Measurements from ENCODE around the gene DNAJB6.
"Not testable (repeated sequence)": the region's sequence is repeated elsewhere in the genome, so short reads cannot be mapped to it uniquely, and the experiment has no call there.

Gene DNAJB6

DNA sequence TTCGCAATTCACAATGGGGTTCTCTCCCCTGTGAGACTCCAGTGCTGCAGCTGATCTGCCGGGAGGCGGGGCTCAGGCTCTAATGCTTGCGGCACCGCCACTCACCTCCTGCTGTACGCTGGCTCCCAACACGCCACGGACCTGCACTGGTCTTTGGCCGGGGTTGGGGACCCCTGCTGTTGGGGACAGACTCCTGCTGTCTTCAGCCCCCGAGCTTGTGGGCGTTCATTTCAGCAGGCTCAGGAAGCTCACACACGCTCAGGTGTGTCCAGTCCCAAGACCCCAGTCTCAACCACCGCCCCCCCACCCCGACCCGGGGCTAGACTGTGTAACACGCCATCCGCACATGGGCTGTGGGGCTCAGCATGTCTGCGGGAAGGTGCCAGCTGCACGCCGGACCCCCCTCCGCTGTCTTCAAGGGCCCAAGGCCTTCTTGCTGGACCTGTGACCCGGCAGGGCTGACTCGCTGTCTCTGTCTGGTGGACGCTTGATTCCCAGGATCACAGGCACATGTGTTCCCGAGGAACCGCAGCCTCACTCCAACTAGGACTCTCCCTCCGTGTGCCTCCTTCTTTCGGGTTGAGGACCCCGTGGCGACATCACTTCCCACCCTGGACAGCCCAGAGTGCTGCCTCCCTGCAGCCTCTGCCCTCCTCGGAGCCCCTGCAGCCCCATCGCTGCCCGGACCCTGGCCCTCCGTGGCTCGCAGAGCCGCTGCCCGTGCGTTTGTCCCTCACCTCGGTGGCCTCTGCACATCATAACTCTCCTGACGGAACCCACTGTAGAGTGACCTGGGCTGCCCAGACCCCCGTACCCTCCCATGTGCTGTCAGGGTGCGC is 106.4 kb downstream of the DNAJB6 start:
- no peak for DNase-seq (ENCODE audit: low spot score)

DNA sequence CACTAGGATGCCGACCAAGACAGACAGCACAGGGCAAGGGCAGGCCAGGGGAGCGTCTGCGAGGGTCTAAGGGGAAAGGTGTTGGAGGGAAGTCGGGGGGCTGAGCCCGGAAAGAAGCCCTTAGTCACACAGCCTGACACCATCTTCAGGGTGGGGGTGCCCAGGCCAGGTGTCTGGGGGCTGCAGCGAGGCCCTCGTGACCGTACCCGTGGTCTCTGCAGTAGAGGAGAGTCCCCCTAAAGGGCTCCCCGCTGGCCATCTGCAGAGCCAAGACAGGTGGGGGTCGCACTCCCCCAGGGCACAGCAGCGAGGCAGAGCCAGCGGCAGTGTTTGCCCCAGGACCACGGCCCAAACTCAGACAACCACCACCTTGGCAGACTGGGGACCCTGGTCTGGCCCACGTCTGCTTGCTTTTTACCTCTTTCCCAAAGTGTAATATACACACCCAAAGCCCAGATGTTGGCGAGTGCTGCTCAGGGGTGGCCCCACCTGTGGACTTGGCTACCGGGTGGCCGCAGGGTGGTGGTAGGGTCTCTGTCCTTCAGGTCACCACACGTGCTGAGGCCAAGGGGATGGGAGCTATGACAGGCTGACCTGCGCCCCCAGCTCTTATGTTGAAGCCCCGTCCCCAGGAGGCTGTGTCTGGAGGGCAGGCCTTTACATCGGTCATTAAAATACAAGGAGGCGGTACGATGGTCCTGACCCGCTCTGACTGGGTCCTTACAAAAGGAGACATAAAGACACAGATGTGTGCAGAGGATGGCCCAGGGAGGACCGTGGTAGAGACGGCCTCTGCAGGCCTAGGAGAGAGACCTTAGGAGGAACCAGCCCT is 107.4 kb downstream of the DNAJB6 start:
- no peak for DNase-seq (ENCODE audit: low spot score)

- no peak for DNase-seq (ENCODE audit: low spot score)
These were observed 108.0 kb downstream of the DNAJB6 start for GRCh38 chr7:157444843-157445135.

GRCh38 chr7:157445246-157445955 is 108.6 kb downstream of the DNAJB6 start:
- DNase-seq (ENCODE audit: low spot score): no peak

DNA sequence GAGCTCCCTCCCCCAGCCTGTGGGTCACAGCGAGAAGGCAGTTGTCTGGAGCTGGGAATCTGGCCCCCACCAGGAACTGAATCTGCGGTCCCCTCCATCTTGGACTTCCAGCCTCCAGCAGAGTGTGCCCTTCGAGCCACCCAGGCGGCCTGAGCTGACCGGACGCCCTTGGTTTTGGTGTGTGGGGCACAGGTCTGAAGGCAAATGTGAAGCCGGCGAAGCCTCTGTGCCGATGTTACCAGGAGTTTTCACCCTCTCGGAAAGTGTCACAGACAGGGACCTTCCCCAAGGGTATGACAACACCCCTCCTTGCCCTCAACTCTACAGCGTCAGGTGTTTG is 109.1 kb downstream of the DNAJB6 start:
- no peak for DNase-seq (ENCODE audit: low spot score)

- DNase-seq (ENCODE audit: low spot score): no peak
These were observed 109.5 kb downstream of the DNAJB6 start for GRCh38 chr7:157446322-157446721.

DNA sequence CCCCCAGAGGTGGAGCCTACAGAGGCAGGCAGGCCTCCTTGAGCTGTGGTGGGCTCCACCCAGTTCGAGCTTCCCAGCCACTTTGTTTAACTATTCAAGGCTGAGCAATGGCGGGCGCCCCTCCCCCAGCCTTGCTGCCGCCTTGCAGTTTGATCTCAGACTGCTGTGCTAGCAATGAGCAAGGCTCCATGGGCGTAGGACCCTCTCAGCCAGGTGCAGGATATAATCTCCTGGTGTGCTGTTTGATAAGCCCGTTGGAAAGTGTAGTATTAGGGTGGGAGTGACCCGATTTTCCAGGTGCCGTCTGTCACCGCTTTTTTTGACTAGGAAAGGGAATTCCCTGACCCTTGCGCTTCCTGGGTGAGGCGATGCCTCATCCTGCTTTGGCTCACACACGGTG is 117.2 kb downstream of the DNAJB6 start:
- not testable (repeated sequence) for DNase-seq (ENCODE audit: low spot score)

DNA sequence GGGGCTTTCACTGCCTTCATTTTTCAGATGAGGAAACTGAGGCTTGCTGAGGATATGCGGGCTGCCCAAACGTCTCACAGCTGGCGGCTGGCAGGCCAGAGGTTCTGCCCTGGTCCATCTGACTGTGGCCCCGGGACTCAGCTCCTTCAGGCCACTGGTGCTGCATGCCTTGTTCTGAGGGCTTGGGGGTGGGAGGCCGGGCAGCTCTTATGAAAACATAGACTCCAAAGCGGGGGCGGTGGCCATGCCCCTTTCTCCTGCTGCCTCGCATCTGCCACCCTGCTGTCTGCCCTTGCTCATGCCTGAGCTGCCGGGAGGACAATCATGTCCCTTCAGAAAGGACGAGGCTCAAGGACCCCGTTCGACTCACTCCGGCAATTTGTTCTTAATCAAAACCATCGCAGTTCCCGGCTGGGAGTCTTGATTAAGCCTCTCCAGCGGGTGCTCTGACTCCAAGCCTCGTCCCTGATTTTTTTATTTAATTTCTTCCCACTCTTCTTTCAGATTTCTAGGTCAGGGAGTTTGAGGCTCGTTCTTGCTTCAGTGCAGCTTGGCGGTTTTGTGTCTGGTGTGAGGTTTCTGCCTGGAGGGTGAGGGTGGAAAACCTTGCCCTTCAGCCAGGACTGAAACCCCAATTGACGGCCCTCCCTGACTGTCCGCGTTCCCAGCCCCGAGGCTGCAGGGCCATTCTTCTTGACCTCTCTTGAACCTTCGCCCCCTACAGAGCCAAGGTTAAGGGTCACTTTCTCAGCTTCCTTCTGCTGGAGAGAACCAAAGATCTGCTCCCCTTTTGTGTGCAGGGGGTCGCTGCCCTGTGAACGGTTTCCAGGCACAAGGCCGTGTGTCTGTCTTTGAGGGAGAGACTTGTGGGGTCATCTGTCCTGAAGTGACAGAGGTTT is 120.8 kb downstream of the DNAJB6 start:
- no peak for DNase-seq (ENCODE audit: low spot score)

DNA sequence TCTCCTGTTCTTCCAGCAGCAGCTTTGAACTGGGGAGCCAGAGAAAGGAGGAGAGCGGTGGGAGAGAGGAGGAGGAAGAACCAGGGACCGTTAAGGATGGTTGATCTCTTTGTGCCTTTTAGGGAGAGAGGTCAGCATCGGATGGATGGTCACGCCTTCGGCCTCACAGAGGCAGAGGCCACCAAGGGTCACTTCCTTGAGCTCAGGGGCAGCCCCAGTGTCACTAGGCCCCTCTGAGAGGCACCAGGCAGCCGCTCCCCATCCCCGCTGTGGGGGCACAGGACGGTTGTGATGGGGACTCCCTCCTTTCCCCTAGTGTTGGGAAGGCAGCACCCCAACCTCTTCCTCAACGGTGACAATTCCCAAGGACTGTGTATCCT is 121.4 kb downstream of the DNAJB6 start:
- no peak for DNase-seq (ENCODE audit: low spot score)

- DNase-seq (ENCODE audit: low spot score): no peak
These were observed 123.2 kb downstream of the DNAJB6 start for GRCh38 chr7:157459966-157460365.

- DNase-seq (ENCODE audit: low spot score): no peak
These were observed 123.9 kb downstream of the DNAJB6 start for GRCh38 chr7:157460721-157461120.

- no peak for DNase-seq (ENCODE audit: low spot score)
These were observed 125.0 kb downstream of the DNAJB6 start for GRCh38 chr7:157461573-157462418.

DNA sequence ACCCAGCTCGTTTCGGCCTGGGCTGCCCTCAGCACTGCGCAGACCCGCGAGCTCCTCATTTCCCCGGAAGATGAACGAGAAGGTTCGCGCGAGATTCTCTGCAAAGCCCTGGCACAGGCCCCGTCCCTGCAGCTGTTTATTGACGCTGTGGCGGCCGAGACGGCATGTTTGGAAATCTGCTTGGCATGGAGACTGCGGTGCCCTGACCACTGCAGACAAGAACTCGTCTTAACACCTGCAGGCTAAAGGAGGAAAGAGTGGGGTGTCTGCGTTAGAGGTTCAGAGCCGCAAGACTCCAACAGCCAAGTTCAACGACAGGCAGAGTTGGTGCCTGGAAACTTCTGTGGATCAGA is 125.6 kb downstream of the DNAJB6 start:
- DNase-seq (ENCODE audit: low spot score): no peak

DNA sequence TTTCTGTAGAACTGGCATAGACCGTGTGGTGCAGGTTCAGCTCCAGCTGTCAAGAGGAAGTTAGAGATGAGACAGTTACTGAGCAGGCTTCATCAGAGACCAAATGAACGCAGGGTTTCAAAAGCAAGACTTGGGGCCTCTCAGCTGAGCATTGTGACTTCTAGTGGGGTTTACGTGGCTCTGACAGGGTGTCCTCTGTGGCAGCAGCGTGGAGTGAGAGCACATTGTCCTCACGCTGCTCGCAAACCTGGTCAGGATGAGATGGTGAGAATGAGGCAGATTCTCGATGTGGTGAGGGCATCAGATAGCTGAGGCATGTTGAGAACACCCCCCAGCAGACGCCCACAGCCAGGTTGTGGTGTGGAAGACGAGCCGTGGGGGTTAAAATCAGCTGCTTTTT is 126.0 kb downstream of the DNAJB6 start:
- no peak for DNase-seq (ENCODE audit: low spot score)

DNA sequence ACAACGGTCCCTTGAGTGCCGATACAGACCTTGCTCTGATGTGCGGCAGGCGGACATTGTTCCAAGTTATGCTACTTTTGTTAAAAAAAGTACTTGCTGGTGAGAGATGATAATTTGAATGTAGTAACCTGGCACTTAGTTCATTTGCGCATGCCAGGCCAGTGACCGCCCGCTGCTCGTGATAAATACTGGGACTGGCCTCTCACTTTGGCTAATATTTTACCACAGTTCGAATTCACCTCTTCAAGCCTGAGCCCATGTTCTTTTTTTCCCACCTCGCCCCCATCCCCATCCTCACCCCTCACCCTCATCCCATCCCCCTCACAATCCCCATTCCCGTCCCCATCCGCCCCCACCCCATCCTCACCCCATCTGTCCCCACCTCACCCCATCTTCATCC is 126.4 kb downstream of the DNAJB6 start:
- DNase-seq (ENCODE audit: low spot score): no peak

- DNase-seq (ENCODE audit: low spot score): no peak
These were observed 127.5 kb downstream of the DNAJB6 start for GRCh38 chr7:157464111-157464970.

DNA sequence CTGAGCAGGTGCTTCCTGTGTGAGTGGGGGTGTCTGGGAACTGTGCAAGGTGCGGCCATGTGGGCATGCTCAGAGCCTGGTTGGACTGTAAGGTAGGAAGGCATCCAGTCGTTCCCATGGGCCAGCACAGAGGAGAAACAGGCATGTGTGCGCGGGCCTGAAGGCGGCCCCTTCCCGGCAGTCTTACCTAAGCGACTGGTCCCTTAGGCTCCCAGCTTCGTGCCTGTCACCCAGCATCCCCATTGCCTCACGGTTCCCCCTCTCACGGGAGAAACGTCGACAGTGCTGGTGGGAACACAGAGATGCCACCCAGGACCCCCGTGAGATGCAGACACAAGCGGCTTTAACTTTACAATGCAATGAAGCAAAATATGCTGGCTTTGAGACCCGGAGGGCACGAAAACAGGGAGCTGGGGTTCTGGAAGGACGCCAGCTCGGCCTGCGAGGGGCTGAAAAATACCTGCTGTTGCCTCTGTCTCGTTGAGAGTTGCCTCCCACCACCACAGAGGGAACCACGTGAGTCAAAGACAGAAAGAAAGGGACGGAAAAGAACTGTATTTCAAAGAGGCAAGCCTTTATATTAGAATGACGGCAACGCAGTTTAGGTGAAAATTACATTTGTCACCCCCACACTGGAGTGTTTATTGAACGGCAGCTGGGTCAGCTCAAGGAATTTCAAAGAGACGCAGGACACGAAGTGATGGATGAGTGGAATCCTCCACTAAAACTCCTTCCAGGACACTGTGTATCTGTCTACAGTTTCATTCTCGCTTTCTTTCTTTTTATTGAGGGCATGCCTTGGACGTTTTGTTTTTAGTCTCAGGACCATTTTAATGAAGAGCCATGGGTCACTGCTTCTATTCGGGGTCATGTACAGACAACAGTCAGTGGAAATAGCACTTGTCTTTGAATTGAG is 128.4 kb downstream of the DNAJB6 start:
- no peak for DNase-seq (ENCODE audit: low spot score)

DNA sequence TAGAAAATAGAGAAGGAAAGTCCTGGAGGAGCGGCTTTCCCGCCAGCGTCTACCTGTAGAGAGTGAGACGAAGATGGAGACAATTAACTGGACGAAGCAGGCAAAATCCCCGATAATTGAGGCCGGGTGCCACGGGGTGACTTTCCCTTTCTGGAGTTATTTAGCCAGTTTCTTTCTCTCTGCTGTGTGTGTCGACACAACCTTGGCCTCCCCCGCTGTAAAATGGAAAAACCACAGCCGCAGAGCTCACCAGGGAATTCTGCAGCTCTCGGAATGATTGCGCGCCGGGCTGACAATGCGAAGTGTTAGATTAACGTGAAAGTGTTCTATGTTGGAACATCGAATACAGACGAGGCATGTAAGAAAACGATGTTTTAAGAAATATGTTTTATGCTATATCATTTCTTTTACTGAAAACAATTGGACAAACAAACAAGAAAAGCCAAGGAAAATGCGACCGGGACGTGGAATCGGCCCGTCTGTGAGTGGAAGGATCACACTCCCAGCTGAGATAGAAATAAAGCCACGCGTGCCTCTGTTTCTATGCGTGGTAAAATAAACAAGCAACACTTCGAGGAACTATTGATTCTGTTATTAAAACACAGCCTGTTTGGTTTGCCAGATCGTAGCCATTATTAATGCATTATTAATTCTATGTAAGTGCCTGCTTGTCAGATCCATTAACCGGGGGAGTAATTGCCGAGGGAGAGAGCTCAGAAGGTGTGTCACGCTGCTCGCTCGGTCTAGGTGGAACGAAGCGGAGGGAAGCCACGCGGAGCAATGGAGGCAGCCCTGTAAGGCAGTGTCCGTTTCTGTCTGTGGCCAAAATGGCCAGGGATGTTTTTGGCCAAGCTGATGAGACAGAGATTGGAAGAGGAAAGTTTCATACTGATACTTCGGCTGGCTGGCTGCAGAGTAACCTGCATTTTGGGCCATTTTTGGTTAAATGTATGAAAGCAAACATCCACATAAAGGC is 129.4 kb downstream of the DNAJB6 start:
- no peak for DNase-seq (ENCODE audit: low spot score)

All from LoVo (cell line).